KMS-11 (cell line): Measurements from ENCODE around the gene DACT1.

ENCODE experiments used
- H2AFZ ChIP-seq: fragments of 200-600 bp; sonication (generic); 2 replicates; pipeline ENCODE4 v1.6.1; 2016; ENCODE audit warnings: antibody characterized with exemption, mixed run types, low read depth
- H3K27ac ChIP-seq: fragments of 200-600 bp; sonication (generic); 2 replicates; pipeline ENCODE4 v1.6.1; 2016; ENCODE audit warnings: mild to moderate bottlenecking, mixed run types
- H3K27me3 ChIP-seq: fragments of 200-600 bp; sonication (generic); 2 replicates; pipeline ENCODE4 v1.6.1; 2017; ENCODE audit warnings: mild to moderate bottlenecking, low read depth, mixed run types, moderate library complexity; ENCODE audit not compliant: insufficient read depth
- H3K36me3 ChIP-seq: fragments of 200-600 bp; sonication (generic); 2 replicates; pipeline ENCODE4 v1.6.1; 2017; ENCODE audit warnings: mild to moderate bottlenecking, mixed run types; ENCODE audit not compliant: insufficient read depth
- H3K4me1 ChIP-seq: fragments of 200-600 bp; sonication (generic); 2 replicates; pipeline ENCODE4 v1.6.1; 2016; ENCODE audit warnings: mild to moderate bottlenecking, low read depth, mixed run types; ENCODE audit not compliant: poor library complexity, severe bottlenecking
- H3K4me2 ChIP-seq: fragments of 200-600 bp; sonication (generic); 2 replicates; pipeline ENCODE4 v1.7.0; 2016; ENCODE audit warnings: mild to moderate bottlenecking, mixed run types
- H3K4me3 ChIP-seq: fragments of 200-600 bp; sonication (generic); IDR thresholded peaks from 2 replicates; pipeline ENCODE4 v1.6.1; 2017; ENCODE audit warnings: low read depth, low read length, mixed read lengths; ENCODE audit not compliant: insufficient read depth
- H3K79me2 ChIP-seq: fragments of 200-600 bp; sonication (generic); 2 replicates; pipeline ENCODE4 v1.6.1; 2016; ENCODE audit warnings: low read depth, mixed run types; ENCODE audit not compliant: insufficient read depth
- H3K9ac ChIP-seq: fragments of 200-600 bp; sonication (generic); 2 replicates; pipeline ENCODE4 v1.6.1; 2016; ENCODE audit warnings: mild to moderate bottlenecking, mixed run types
- H4K20me1 ChIP-seq: fragments of 200-600 bp; sonication (generic); 2 replicates; pipeline ENCODE4 v1.6.1; 2016; ENCODE audit warnings: mild to moderate bottlenecking, mixed run types; ENCODE audit not compliant: insufficient read depth
- TF ChIP-seq, protein P1 (sequence below): fragments of 200-600 bp; sonication (generic); conservative IDR thresholded peaks from 2 replicates; pipeline ENCODE4 v1.6.1; 2017; ENCODE audit warnings: low read depth, mild to moderate bottlenecking, antibody characterized with exemption, low read length, moderate library complexity, mixed read lengths

The DACT1 gene

DNA sequence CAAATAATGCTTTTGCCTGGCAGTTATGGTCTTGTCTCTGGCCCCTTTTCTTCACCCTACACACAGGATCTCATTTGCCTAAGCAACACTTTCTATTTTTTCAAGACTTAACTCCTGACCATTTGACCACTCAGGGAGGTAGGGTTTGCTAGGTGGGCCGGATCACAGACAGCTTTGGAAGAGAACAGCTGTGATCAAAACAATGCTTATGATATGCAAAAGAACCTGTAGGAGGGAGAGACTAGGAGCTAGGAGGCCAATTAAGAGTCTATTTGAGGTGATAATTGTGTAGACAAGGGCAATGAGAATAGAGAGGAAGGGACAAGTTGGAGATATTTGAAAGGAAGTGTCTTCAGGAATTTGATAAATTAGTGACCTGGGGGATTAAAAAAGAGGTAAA, 12.3 kb upstream of the DACT1 start:
- Histone ChIP-seq H3K4me1 (no peaks in the 10 kb centered on the region), H2AFZ (no peak overlapping the region), H3K27ac (no peak overlapping the region), H3K4me3 (no peak overlapping the region), H4K20me1 (no peaks in the 10 kb centered on the region), H3K36me3 (no peaks in the 10 kb centered on the region), H3K9ac (no peak overlapping the region), H3K79me2 (no peaks in the 10 kb centered on the region), H3K4me2 (no peak overlapping the region), H3K27me3 (no peaks in the 10 kb centered on the region)
- TF ChIP-seq, protein P1, sequence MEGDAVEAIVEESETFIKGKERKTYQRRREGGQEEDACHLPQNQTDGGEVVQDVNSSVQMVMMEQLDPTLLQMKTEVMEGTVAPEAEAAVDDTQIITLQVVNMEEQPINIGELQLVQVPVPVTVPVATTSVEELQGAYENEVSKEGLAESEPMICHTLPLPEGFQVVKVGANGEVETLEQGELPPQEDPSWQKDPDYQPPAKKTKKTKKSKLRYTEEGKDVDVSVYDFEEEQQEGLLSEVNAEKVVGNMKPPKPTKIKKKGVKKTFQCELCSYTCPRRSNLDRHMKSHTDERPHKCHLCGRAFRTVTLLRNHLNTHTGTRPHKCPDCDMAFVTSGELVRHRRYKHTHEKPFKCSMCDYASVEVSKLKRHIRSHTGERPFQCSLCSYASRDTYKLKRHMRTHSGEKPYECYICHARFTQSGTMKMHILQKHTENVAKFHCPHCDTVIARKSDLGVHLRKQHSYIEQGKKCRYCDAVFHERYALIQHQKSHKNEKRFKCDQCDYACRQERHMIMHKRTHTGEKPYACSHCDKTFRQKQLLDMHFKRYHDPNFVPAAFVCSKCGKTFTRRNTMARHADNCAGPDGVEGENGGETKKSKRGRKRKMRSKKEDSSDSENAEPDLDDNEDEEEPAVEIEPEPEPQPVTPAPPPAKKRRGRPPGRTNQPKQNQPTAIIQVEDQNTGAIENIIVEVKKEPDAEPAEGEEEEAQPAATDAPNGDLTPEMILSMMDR: no peak

DNA sequence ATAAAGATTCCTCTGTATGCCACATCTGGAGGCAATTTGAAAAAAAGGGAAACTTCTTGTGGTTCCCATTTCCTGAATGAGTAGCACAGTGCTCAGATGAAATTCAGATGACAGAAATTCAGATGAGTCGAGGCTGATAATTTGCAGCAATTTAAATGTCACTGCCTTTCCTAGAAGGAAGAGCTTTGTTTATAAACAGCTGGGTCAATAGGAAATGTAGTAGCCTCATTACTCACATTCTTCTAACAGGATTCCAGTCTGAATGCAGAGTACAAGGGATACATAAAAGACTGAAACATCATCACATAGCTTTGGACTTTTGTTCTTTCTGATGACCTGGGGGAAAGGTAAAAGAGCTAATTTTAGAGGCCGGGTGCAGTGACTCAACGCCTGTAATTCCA, 11.3 kb upstream of the DACT1 start:
- Histone ChIP-seq H3K4me1 (no peaks in the 10 kb centered on the region), H3K27ac (no peak overlapping the region), H3K36me3 (no peaks in the 10 kb centered on the region), H3K79me2 (no peaks in the 10 kb centered on the region), H3K4me3 (no peak overlapping the region), H2AFZ (no peak overlapping the region), H3K9ac (no peak overlapping the region), H3K27me3 (no peaks in the 10 kb centered on the region), H3K4me2 (no peak overlapping the region), H4K20me1 (no peaks in the 10 kb centered on the region)
- TF ChIP-seq, protein P1: no peak

DNA sequence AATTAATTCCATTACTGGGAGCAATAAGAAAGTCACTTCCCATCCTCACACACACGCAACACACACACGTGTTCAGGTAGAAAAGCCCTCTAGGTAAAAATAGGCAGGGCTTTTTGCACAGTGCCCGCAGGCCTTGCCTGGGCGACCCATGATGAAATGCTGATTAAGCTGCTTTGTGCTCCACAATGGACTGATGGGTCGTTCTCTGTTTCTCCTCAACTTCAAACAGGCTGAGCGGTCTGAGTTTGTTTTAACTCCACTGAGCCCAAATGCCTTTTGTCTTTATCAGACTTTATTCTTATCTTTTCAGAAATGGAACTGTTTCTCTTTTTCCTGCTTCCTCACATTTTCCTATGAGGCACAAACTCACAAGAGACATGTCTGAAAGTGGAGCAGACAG, 9.4 kb upstream of the DACT1 start:
- no peak overlapping the region for H3K9ac ChIP-seq

DNA sequence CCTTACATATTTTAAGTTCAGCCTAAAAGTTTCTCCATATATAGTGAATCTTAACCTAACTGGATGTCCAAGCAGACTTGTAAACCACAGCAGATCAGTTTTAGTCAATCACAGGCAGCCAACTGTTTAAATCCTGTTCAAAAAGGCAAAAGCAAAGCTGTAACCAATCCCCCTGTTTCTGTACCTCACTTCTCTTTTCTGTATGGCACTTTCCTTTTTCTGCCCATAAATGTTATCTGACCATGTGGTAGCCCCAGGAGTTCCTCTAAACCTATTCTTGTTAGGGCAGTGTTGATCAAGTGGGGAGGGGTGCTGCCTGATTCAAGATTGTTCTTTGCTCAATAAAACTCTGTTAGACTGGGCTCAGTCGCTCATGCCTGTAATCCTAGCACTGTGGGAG, 8.5 kb upstream of the DACT1 start:
- no peaks in the 10 kb centered on the region for H3K4me1 ChIP-seq
- TF ChIP-seq, protein P1: no peak
- H3K79me2 ChIP-seq: no peaks in the 10 kb centered on the region

More for the DNA sequence above, 9.4 kb upstream of the DACT1 start:
- Histone ChIP-seq H3K27me3 (no peaks in the 10 kb centered on the region), H3K79me2 (no peaks in the 10 kb centered on the region), H3K4me1 (no peaks in the 10 kb centered on the region), H2AFZ (no peak overlapping the region), H4K20me1 (no peaks in the 10 kb centered on the region), H3K27ac (no peak overlapping the region), H3K4me3 (no peak overlapping the region), H3K36me3 (no peaks in the 10 kb centered on the region), H3K4me2 (no peak overlapping the region)
- TF ChIP-seq, protein P1: no peak

More for the DNA sequence above, 8.5 kb upstream of the DACT1 start:
- no peaks in the 10 kb centered on the region for H3K36me3 ChIP-seq
- no peaks in the 10 kb centered on the region for H3K27me3 ChIP-seq
- no peak overlapping the region for H2AFZ ChIP-seq
- no peak overlapping the region for H3K4me3 ChIP-seq
- H4K20me1 ChIP-seq: no peaks in the 10 kb centered on the region
- no peak overlapping the region for H3K9ac ChIP-seq
- H3K4me2 ChIP-seq: no peak overlapping the region
- no peak overlapping the region for H3K27ac ChIP-seq
